Measurements from ENCODE around the gene AQP2. TPM values are rescaled to one million over a fixed set of nuclear protein-coding genes. Genes with fewer than 3 reads are reported as not detected.
A peak's percentile ranks its signal among the peaks of the same experiment; 100 is the strongest.

Gene AQP2
- total and polyA plus RNA-seq, 2 experiments from 2014 or later = 0.07 TPM; not detected in 1

- no peak overlapping the region for H3K4me3 ChIP-seq
- Mint-ChIP-seq H3K4me3 (no peak overlapping the region), H3K9me3 (no peaks in the 10 kb centered on the region), H3K4me1 (peaks cover 4% of the 10 kb centered on the region; the same call in 2 of the 3 replicates), H3K27me3 (ENCODE audit: insufficient read depth, low read depth, poor library complexity) (no peaks in the 10 kb centered on the region), H3K36me3 (ENCODE audit: low read depth) (no peaks in the 10 kb centered on the region), H3K27ac (no peak overlapping the region)
- no peaks in the 10 kb centered on the region for H3K36me3 ChIP-seq (ENCODE audit: insufficient read depth)
- TF ChIP-seq ZNF114 (CRISPR knock-in tag; IDR thresholded peaks at IDR 0.05) = no peak
- TF ChIP-seq JUNB (IDR thresholded peaks at IDR 0.05; ENCODE audit: unreplicated experiment) = no peak
- TF ChIP-seq ZNF462 (CRISPR knock-in tag; IDR thresholded peaks at IDR 0.05) = no peak
- no peak for TF ChIP-seq STAT1 (IDR thresholded peaks at IDR 0.05; ENCODE audit: unreplicated experiment)
- TF ChIP-seq CREB1 (CRISPR knock-in tag; IDR thresholded peaks at IDR 0.05; ENCODE audit: low read depth) = no peak
- no peak for TF ChIP-seq REST (IDR thresholded peaks at IDR 0.05; ENCODE audit: unreplicated experiment)
- no peak for TF ChIP-seq EZH2 (IDR thresholded peaks at IDR 0.05; ENCODE audit: low read depth, unreplicated experiment)
- TF ChIP-seq NANOG (IDR thresholded peaks at IDR 0.05; ENCODE audit: borderline replicate concordance) = no peak
- TF ChIP-seq ETS1 (IDR thresholded peaks at IDR 0.05) = no peak
- no peak for TF ChIP-seq EZH2phosphoT487 (IDR thresholded peaks at IDR 0.05; ENCODE audit: unreplicated experiment)
- no peak for TF ChIP-seq POLR2AphosphoS5 (IDR thresholded peaks at IDR 0.05; ENCODE audit: low read depth)
- H2AFZ ChIP-seq = peak overlapping the region; percentile 38; the same call in 1 of the 2 replicates
- H3K4me2 ChIP-seq = no peak overlapping the region
- H3K9me2 ChIP-seq (ENCODE audit: insufficient read depth) = 0 out of 2 replicates have a peak, but pooled peaks cover 3% of the 10 kb centered on the region
- no peak overlapping the region for H3K27ac ChIP-seq (ENCODE audit: low read depth)
- H3K4me1 ChIP-seq (ENCODE audit: insufficient read depth) = 0 out of 2 replicates have a peak, but pooled peaks cover 3% of the 10 kb centered on the region
- H3K27me3 ChIP-seq (ENCODE audit: insufficient read depth) = no peaks in the 10 kb centered on the region
- no peaks in the 10 kb centered on the region for H3K79me2 ChIP-seq (replicated peaks; ENCODE audit: insufficient read depth)
- ATAC-seq (no peak; the same call in 1 of the 3 replicates), DNase-seq (ENCODE audit: low spot score) (no peak)
- no peaks in the 10 kb centered on the region for H3F3A ChIP-seq (replicated peaks; ENCODE audit: low read depth)
- H4K20me1 ChIP-seq (replicated peaks; ENCODE audit: insufficient read depth) = no peaks in the 10 kb centered on the region
Observed at GRCh38 chr12:49933796-49934195, 16.7 kb upstream of the AQP2 start.

Measured in GM23338 (cell line).